Measurements from ENCODE around the gene SLC29A2.
"Not testable (repeated sequence)": the region's sequence is repeated elsewhere in the genome, so short reads cannot be mapped to it uniquely, and the experiment has no call there.

SLC29A2 gene

GRCh38 chr11:66327171-66328030 is 44.2 kb downstream of the SLC29A2 start:
- H3K36me3 ChIP-seq (ENCODE audit: insufficient read depth, low read depth, low read length): no peaks in the 10 kb centered on the region
- peaks cover 4% of the 10 kb centered on the region; the same call in 1 of the 2 replicates for H3K4me1 ChIP-seq (ENCODE audit: insufficient read depth, low read length)
- H3K9me3 ChIP-seq (ENCODE audit: insufficient read depth, low read depth, low read length): no peaks in the 10 kb centered on the region
- H3K27me3 ChIP-seq (ENCODE audit: insufficient read depth, low read length): peaks cover 11% of the 10 kb centered on the region
- H3K4me3 ChIP-seq (ENCODE audit: low read length): no peak overlapping the region
- H3K27ac ChIP-seq (ENCODE audit: low read length): no peak overlapping the region
- H3K9ac ChIP-seq (ENCODE audit: low read depth, low read length): no peak overlapping the region

GRCh38 chr11:66326261-66327111 is 45.1 kb downstream of the SLC29A2 start:
- no peaks in the 10 kb centered on the region for H3K36me3 ChIP-seq (ENCODE audit: insufficient read depth, low read depth, low read length)
- peaks cover 11% of the 10 kb centered on the region for H3K27me3 ChIP-seq (ENCODE audit: insufficient read depth, low read length)
- H3K4me1 ChIP-seq (ENCODE audit: insufficient read depth, low read length): peaks cover 4% of the 10 kb centered on the region; the same call in 1 of the 2 replicates
- no peak overlapping the region for H3K4me3 ChIP-seq (ENCODE audit: low read length)
- no peak overlapping the region for H3K27ac ChIP-seq (ENCODE audit: low read length)
- no peaks in the 10 kb centered on the region for H3K9me3 ChIP-seq (ENCODE audit: insufficient read depth, low read depth, low read length)
- no peak overlapping the region for H3K9ac ChIP-seq (ENCODE audit: low read depth, low read length)

- H3K9me3 ChIP-seq (ENCODE audit: insufficient read depth, low read depth, low read length): no peaks in the 10 kb centered on the region
- H3K27ac ChIP-seq (ENCODE audit: low read length): no peak overlapping the region
- H3K36me3 ChIP-seq (ENCODE audit: insufficient read depth, low read depth, low read length): no peaks in the 10 kb centered on the region
- no peak overlapping the region for H3K9ac ChIP-seq (ENCODE audit: low read depth, low read length)
- H3K4me1 ChIP-seq (ENCODE audit: insufficient read depth, low read length): peaks cover 4% of the 10 kb centered on the region; the same call in 1 of the 2 replicates
- H3K27me3 ChIP-seq (ENCODE audit: insufficient read depth, low read length): peaks cover 11% of the 10 kb centered on the region
- no peak overlapping the region for H3K4me3 ChIP-seq (ENCODE audit: low read length)
Measured at GRCh38 chr11:66325263-66325671, 46.3 kb downstream of the SLC29A2 start.

GRCh38 chr11:66324664-66325063 is 46.9 kb downstream of the SLC29A2 start:
- Histone ChIP-seq H3K27me3 (ENCODE audit: insufficient read depth, low read length) (peaks cover 11% of the 10 kb centered on the region), H3K27ac (ENCODE audit: low read length) (no peak overlapping the region), H3K4me3 (ENCODE audit: low read length) (no peak overlapping the region), H3K9me3 (ENCODE audit: insufficient read depth, low read depth, low read length) (no peaks in the 10 kb centered on the region), H3K4me1 (ENCODE audit: insufficient read depth, low read length) (peaks cover 4% of the 10 kb centered on the region; the same call in 1 of the 2 replicates), H3K9ac (ENCODE audit: low read depth, low read length) (no peak overlapping the region), H3K36me3 (ENCODE audit: insufficient read depth, low read depth, low read length) (no peaks in the 10 kb centered on the region)

- Histone ChIP-seq H3K4me1 (ENCODE audit: insufficient read depth, low read length) (peaks cover 3% of the 10 kb centered on the region; the same call in 1 of the 2 replicates), H3K27ac (ENCODE audit: low read length) (no peak overlapping the region)
Measured at GRCh38 chr11:66323684-66324083, 47.9 kb downstream of the SLC29A2 start.

GRCh38 chr11:66322732-66323427 is 48.7 kb downstream of the SLC29A2 start:
- Histone ChIP-seq H3K4me3 (ENCODE audit: low read length) (no peak overlapping the region), H3K27me3 (ENCODE audit: insufficient read depth, low read length) (peaks cover 8% of the 10 kb centered on the region), H3K9me3 (ENCODE audit: insufficient read depth, low read depth, low read length) (no peaks in the 10 kb centered on the region), H3K27ac (ENCODE audit: low read length) (no peak overlapping the region), H3K4me1 (ENCODE audit: insufficient read depth, low read length) (peaks cover 7% of the 10 kb centered on the region), H3K9ac (ENCODE audit: low read depth, low read length) (no peak overlapping the region), H3K36me3 (ENCODE audit: insufficient read depth, low read depth, low read length) (no peaks in the 10 kb centered on the region)

More at GRCh38 chr11:66323684-66324083, 47.9 kb downstream of the SLC29A2 start:
- H3K4me3 ChIP-seq (ENCODE audit: low read length): no peak overlapping the region
- H3K27me3 ChIP-seq (ENCODE audit: insufficient read depth, low read length): peaks cover 11% of the 10 kb centered on the region
- H3K9me3 ChIP-seq (ENCODE audit: insufficient read depth, low read depth, low read length): no peaks in the 10 kb centered on the region
- no peak overlapping the region for H3K9ac ChIP-seq (ENCODE audit: low read depth, low read length)
- H3K36me3 ChIP-seq (ENCODE audit: insufficient read depth, low read depth, low read length): no peaks in the 10 kb centered on the region

- Histone ChIP-seq H3K4me3 (ENCODE audit: low read length) (no peak overlapping the region), H3K27ac (ENCODE audit: low read length) (no peak overlapping the region), H3K4me1 (ENCODE audit: insufficient read depth, low read length) (peaks cover 14% of the 10 kb centered on the region), H3K9ac (ENCODE audit: low read depth, low read length) (no peak overlapping the region), H3K9me3 (ENCODE audit: insufficient read depth, low read depth, low read length) (no peaks in the 10 kb centered on the region), H3K27me3 (ENCODE audit: insufficient read depth, low read length) (0 out of 2 replicates have a peak, but pooled peaks cover 1% of the 10 kb centered on the region), H3K36me3 (ENCODE audit: insufficient read depth, low read depth, low read length) (no peaks in the 10 kb centered on the region)
Measured at GRCh38 chr11:66321606-66322005, 50.0 kb downstream of the SLC29A2 start.

GRCh38 chr11:66320748-66321147 is 50.8 kb downstream of the SLC29A2 start:
- H3K27ac ChIP-seq (ENCODE audit: low read length); H3K4me3 ChIP-seq (ENCODE audit: low read length); H3K9me3 ChIP-seq (ENCODE audit: insufficient read depth, low read depth, low read length); H3K9ac ChIP-seq (ENCODE audit: low read depth, low read length); H3K36me3 ChIP-seq (ENCODE audit: insufficient read depth, low read depth, low read length); H3K27me3 ChIP-seq (ENCODE audit: insufficient read depth, low read length): not testable (repeated sequence)
- peaks cover 14% of the 10 kb centered on the region for H3K4me1 ChIP-seq (ENCODE audit: insufficient read depth, low read length)

GRCh38 chr11:66320289-66320688 is 51.3 kb downstream of the SLC29A2 start:
- H3K27ac ChIP-seq (ENCODE audit: low read length); H3K4me3 ChIP-seq (ENCODE audit: low read length); H3K36me3 ChIP-seq (ENCODE audit: insufficient read depth, low read depth, low read length); H3K9ac ChIP-seq (ENCODE audit: low read depth, low read length); H3K9me3 ChIP-seq (ENCODE audit: insufficient read depth, low read depth, low read length): not testable (repeated sequence)
- peaks cover 14% of the 10 kb centered on the region for H3K4me1 ChIP-seq (ENCODE audit: insufficient read depth, low read length)
- H3K27me3 ChIP-seq (ENCODE audit: insufficient read depth, low read length): peaks cover 14% of the 10 kb centered on the region

- H3K9ac ChIP-seq (ENCODE audit: low read depth, low read length): peak overlapping the region; percentile 55; the same call in 1 of the 2 replicates
- H3K36me3 ChIP-seq (ENCODE audit: insufficient read depth, low read depth, low read length): no peaks in the 10 kb centered on the region
- H3K4me3 ChIP-seq (ENCODE audit: low read length): no peak overlapping the region
- H3K27ac ChIP-seq (ENCODE audit: low read length): peak overlapping the region; percentile 34
- H3K27me3 ChIP-seq (ENCODE audit: insufficient read depth, low read length): peaks cover 14% of the 10 kb centered on the region
- H3K9me3 ChIP-seq (ENCODE audit: insufficient read depth, low read depth, low read length): no peaks in the 10 kb centered on the region
- H3K4me1 ChIP-seq (ENCODE audit: insufficient read depth, low read length): peaks cover 19% of the 10 kb centered on the region
Measured at GRCh38 chr11:66318600-66318970, 53.0 kb downstream of the SLC29A2 start.

Measured in iPS-20b (cell line).